Activated CD4-positive, CD25-positive, alpha-beta regulatory T cell treated with anti-CD3 and anti-CD28 coated beads, Interleukin-2, amount 50 U/mL, for 72 hours (primary cell): ENCODE results near the gene PHAX.
"Not testable (repeated sequence)": the region's sequence is repeated elsewhere in the genome, so short reads cannot be mapped to it uniquely, and the experiment has no call there.

Experiments used
- DNase-seq: peaks from one replicate; pipeline ENCODE4 v3.0.0; 2021

Gene PHAX

GRCh38 chr5:126670109-126670508 is 69.4 kb downstream of the PHAX start:
- DNase-seq: not testable (repeated sequence)

- DNase-seq: not testable (repeated sequence)
Observed at GRCh38 chr5:126671681-126672080, 70.9 kb downstream of the PHAX start.

- no peak for DNase-seq
Observed at GRCh38 chr5:126673477-126673876, 72.7 kb downstream of the PHAX start.

- no peak for DNase-seq
Observed at GRCh38 chr5:126674145-126674544, 73.4 kb downstream of the PHAX start.

- DNase-seq: no peak
Observed at GRCh38 chr5:126675338-126675737, 74.6 kb downstream of the PHAX start.

GRCh38 chr5:126676195-126676624 is 75.5 kb downstream of the PHAX start:
- DNase-seq: peak; percentile 47
